HG02763 (cell line): ENCODE results near the gene SRRD.
"Not testable (repeated sequence)": the region's sequence is repeated elsewhere in the genome, so short reads cannot be mapped to it uniquely, and the experiment has no call there.

Experiments used
- ATAC-seq: cut with Tn5 transposase; IDR thresholded peaks from one replicate; pipeline ENCODE4 v1.9.1; 2021; ENCODE audit warnings: mild to moderate bottlenecking, moderate library complexity; ENCODE audit not compliant: unreplicated experiment

SRRD gene

DNA sequence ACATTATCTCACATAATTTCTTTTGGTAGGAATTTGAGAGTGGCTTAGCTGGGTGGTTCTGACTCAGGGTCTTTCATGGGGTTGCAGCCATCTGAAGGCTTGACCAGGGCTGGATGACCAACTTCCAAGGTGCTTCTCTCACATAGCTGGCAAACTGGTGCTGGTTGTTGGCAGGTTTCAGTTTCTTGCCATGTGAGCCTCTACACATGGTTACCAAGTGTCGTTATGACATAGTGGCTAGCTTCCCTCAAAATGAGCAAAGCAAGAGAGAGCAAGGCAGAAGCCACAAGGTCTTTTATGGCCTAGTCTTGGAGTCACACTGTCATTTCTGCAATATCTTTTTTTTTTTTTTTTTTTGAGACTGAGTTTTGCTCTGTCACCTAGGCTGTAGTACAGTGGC is 32.8 kb downstream of the SRRD start:
- no peak for ATAC-seq

DNA sequence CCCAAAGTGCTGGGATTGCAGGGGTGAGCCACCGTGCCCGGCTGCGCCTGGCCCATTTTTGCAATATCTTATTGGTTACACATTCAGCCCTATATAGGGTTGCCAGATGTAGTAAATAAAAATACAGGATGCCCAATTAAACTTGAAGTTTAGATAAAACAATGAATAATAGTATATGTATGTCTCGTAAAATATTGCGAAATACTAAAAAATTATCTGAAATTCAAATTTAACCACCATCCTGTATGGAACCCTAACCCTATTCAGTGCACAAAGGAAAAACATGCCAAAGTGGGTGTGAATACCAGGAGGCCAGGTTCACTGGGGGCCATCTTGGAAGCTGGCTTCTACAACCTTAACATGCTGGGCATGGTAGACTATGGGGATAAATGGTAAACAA is 33.8 kb downstream of the SRRD start:
- ATAC-seq, result no peak

DNA sequence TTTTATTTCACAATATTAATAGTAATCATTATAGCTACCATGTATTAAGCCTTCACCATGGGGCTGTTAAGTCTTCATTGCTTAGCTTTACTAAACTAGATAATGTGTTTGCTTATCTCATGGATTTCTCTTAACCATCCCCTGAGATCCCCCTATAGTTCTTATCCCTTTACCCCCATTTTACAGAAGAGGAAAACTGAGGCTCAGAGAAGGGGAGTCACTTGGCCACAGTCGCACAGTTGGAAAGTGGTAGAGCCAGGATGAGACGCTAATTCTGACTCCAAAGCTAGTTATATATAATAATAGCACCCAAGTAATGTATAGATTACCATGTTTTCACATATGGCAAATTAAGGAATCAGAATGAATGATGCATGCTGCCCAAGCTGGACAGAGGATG is 38.3 kb downstream of the SRRD start:
- ATAC-seq, result no peak

DNA sequence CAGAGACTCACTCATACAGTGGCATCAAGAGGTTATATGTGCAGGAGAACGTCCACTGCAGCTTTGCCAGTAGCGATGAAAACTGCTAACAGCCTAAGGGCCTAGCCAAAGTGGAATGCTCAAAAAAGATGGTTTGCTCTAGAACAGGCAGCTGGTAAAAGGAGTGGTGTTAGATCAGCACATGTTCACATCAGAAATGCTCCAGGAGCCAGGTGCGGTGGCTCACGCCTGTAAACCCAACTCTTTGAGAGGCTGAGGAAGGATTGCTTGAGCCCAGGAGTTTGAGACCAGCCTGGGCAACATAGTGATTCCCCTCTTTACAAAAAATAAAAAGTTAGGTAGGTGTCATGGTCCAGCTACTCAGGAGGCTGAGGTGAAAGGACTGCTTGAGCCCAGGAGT is 38.9 kb downstream of the SRRD start:
- ATAC-seq, result no peak

DNA sequence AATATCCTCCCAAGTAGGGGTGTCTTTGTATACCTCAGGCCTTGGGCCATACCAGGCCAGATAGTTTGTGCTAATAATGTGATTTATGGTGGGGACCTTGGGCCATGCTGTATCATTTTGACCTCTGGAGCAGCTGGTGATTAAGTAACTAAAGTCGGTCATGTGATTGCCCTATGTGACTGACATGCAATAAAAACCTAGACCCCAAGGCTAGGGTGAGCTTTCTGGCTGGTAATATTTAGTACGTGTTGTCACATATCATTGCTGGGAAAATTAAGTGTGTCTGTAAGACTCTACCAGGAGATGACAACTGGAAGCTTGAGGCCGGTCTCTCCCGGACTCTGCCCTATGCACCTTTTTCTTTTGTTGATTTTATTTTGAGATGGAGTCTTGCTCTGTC is 41.2 kb downstream of the SRRD start:
- no peak for ATAC-seq

DNA sequence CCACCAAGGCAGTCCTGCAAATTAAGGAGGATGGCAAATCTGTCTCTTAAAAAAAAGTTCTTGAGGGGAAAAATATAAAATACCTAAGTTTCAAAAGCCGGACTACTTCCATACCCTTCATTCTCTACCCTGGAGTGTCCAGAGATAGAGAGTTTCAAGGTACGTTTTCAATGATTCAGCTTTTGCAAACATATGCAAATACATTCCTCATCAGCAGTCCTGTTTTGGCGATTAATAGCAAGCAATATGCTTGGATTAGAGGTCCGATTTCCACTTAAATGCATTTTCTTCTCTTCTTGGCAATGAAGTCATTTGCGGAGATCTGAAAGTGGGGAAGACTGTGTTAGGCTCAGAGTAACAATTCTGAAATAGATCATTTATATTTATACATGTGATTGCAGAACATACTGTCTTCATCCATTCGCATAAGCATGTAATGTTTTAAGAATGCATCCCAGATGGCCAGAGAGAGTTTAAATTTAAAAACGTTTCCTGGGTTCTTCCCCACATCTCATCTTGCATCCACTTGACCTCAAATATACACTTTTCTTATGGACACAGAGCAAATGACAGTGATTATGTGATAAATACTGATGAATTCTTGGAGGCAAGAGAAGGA is 42.4 kb downstream of the SRRD start:
- ATAC-seq, result no peak

DNA sequence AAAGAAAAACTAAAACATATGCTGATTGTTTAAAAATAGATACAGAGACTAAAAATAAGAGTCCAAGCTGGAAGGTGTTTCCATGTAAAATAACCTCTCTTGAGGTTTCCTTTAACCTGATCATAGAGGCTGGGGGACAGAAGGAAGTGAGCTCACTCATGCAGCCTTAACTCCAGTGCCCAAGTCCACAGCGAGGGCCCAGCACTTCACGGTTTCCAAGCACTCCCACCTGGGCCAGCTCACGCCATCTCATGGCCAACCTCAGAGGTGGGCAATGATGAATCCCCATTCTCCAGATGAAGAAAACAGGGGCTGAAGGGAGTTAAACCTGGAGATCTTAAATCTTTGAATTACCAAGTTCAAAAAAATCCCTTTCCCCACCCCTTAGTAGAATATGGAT is 43.5 kb downstream of the SRRD start:
- no peak for ATAC-seq

DNA sequence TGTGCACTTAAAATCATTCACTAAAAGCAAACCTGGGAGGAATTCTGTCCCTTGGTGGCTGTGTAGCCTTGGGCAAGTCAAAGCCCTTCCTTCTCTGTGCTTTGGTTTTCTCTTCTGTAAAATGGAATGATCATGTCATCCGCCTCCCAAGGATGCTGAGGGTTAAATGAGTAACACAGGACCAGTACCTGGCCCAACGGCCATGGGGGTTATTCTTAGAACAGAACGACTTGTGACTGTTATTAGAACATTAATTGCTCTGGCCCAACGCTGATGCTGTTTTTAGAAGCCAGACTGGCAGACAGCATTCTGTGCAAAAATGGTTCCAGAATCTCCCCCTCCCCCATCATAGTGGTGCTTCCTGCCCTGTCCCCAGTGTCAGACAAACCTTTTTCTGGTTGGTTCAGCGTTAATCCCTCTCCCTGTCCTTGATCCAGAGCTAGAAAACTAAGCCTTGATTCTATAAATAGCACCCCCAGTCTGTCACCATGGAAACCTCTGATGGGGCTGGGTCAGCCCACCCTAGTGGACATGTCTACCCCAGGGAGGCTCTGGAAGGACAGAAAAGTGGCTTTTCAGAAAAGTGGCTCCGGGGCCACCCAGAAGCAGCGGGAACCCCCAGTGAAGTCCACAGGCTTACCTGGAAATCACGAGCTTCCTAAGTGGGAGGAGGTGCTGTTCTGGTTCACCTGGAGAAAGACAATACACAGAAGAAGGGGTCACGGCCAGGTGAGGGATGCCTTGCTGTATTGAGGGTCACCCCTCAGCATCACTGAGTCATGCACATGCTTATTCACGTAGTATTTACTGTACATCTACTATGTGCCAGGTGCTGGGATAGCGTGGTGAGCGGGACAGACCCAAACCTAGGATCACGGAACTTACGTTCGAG is 44.1 kb downstream of the SRRD start:
- no peak for ATAC-seq

DNA sequence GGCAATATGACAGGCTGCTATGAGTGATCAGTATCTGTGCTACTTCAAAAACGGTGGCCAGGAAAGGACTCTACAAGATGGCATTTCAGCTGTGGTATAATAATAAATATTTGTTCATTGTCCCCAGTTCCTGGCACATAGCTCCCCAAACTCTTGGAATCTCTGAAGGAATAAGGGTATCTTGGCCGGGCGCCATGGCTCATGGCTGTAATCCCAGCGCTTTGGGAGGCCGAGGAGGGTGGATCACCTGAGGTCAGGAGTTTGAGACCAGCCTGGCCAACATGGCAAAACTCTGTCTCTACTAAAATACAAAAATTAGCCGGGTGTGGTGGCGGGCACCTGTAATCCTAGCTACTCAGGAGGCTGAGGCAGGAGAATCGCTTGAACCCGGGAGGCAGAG is 44.8 kb downstream of the SRRD start:
- ATAC-seq, result not testable (repeated sequence)

DNA sequence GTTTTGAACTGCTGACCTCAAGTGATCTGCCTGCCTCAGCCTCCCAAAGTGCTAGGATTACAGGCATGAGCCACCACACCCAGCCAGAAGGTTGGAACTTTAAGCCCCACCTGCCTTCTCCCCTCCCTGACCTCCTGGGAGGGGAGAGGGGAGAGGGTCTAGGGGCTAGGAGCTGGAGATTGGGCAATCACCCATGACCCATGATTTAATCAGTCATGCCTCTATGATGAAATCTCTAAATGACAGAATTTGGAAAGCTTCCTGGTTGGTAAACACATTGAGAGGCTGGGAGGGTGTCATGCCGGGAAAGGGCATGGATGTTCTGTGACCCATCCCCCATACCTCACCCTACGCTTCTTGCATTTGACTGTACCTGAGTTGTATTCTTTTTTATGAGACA is 45.7 kb downstream of the SRRD start:
- ATAC-seq, result no peak

DNA sequence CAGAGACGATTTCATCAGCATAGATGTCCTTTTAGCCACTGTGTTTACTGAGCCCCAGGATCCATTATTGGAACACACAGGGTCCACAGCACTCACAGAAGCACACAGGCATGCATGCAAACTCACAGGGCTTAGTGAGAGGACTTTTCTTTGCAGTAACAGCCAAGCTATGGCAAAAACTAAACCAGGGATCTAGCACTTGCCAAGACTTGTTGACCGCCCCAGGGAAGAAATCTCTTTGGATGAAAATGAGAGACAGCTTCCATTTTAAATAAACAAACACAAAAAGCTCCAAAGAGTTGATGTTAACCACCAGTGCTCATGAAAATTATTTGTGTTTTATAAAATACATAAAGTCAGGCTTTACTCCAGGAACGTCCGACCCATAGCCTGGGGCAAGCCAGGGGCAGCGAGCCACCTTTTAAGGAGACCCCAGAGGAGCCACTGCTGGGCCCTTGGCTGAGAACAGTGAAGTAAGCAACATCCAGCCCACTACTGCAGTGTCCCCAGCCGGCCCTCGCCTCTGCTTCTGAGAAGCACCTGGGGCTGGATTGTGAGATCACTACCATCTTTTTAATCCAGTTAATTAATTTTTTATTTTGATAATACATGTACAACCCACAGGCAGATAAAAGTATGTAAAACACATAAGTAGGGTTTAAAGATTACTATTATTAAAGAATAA is 50.6 kb downstream of the SRRD start:
- ATAC-seq, result no peak

DNA sequence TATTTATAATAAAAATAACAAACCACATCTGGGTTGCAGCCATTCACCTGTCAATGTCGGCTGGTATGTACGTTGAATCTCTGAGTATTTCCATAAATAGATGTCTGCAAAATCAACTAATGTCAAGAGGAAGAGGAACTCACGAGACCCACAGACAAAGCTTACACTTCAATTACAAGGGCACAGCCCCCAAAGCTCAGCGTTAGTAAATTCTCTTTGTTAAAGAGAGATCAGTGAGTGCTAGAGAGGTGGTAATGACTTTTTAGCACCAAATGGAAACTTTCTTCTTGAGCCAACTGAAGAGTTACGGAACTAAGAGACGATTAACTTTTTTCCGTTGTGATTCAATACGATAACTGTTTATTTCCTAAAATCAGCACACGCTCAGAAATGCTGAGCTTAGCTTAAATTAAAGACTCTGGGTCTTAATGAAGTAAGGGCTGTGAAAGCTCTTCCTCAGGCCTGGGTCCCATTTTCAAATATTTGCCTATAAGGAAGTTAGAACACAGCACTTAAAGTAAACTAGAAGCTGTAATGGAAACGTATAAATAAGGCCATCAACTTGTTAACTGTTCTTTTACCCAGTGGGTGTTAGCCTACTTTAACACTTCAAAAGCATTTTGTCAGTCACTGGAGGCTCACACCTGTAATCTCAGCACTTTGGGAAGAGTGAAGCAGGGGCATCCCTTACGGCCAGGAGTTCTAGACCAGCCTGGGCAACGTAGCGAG is 51.4 kb downstream of the SRRD start:
- ATAC-seq, result no peak

DNA sequence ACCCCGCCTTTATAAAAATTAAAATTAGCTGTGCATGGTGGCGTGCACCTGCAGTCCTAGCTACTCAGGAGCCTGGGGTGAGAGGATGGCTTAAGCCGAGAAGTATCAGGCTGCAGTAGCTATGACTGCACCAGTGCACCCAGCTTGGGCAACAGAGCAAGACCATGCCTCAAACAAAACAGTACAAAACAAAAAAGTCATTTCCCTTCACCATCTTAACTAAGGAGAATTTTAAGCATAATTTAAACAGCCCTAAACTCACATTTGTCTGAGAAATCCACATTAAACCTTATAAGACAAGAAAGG is 51.9 kb downstream of the SRRD start:
- ATAC-seq, result no peak

DNA sequence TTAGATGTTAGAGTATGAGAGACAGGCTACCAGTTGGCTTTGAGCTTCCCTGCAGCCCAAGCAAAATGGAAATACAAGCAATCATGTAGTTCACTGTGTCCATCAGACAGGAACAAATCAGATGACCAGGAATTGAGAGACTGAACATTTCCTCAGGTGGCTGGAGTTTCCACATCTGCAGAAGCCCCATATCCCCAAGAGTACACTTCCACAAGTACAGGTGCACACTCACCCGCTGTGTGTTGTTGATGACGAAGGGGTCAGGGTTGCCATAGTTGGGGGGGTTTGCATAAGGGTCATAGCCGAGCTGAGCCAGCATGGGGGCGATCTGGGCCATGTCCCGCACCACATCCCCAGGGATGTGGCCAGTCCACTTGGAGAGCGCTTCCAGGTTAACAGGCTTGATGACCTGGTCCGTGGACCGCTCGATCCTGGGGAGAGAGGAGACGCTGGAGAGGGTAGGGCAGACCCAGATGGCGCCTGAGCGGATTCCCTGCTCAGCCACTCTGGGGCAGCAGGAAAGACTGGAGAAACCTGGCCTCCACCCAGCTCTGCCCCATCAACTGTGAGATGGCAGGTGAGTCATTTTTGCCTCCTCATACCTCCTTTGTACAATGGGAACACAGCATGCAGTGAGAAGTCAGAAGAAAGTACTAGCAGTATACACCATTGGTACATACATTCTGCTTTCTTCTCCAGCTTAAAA is 52.5 kb downstream of the SRRD start:
- ATAC-seq, result no peak

DNA sequence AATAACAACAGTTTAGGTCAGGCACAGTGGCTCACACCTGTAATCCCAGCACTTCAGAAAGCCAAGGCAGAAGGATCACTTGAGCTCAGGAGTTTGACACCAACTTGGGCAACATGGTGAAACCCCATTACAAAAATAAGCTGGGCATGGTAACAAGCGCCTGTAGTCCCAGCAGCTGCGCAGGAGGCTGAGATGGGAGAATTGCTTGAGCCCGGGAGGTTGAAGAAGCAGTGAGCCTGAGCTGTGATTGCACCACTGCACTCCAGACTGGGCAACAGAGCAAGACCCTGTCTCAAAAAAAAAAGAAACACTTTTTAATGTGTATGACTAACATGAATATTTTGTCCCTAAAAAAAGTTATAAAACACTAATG is 53.1 kb downstream of the SRRD start:
- ATAC-seq, result no peak

DNA sequence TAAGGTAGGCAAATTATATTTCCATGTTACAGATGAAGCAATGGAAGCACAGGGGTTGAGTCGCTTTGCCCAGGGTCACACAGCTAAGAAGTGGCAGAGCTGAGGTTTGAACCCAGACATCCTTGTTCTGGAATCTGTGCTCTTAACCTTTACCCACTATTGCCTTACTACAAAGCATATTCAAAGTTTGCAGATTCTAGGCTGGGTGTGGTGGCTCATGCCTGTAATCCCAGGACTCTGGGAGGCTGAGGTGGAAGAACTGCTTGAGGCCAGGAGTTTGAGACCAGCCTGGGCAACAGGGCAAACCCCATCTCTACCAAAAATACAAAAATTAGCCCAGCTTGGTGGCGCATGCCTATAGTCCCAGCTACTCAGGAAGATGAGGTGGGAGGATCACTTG is 56.4 kb downstream of the SRRD start:
- ATAC-seq, result no peak

DNA sequence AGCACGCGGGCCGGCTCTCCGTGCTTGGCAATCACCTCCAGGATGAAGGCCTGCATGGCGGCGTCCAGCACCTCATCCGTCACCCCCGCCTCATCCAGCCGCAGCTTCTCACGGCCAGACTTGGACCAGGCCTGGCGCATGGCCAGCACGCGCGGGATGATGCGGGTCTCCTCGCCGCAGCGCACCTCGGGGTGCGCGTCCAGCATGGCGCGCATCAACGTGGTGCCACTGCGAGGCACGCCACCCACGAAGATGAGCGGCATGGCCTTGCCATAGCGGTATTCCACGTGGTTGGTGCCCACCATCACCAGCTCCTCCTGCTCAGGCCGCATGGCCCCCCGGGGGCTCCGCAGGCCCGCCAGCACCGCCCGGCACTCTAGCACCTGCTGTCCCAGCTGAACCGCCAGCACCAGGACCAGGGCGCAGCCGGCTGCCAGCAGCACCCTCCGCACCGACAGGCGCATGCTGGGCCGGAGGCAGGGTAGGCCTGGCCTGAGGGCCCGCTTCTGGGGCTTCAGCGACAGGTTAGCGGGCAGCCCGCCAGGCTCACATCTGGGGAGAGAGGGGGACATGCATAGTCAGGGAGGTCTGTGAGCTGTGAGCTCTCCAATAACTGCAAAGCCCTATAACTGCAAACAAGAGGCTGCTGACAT is 57.6 kb downstream of the SRRD start:
- no peak for ATAC-seq

DNA sequence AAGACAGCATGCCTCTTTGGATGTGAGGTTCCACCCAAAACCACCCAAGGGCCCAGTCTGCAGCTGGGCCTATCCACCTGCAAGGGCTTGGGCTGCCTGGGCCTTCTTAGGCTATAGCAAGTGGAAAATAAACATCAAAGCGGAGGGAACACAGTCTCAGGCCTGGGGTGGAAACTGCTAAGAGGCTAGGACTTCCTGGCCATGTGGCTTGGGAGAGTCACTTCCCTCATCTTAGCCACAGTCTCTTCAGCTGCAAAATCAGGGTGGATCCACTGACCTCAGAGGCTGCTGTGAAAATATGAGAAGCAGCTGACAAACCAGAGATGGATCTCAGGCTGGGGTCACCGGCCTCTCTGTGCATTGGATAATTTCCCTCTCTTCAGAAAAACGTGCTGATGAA is 59.2 kb downstream of the SRRD start:
- ATAC-seq, result no peak
